Measurements from ENCODE around the gene SNRPD1. TPM values are rescaled to one million over a fixed set of nuclear protein-coding genes. Genes with fewer than 3 reads are reported as not detected.
"Not testable (repeated sequence)": the region's sequence is repeated elsewhere in the genome, so short reads cannot be mapped to it uniquely, and the experiment has no call there.

SNRPD1 gene
- total RNA-seq, 1 experiment from 2014 or later, result 134 TPM

GRCh38 chr18:21584391-21584790, 27.7 kb upstream of the SNRPD1 start:
- TF ChIP-seq FOSL1 (IDR thresholded peaks at IDR 0.05; ENCODE audit: low read depth) (no peak), ZBTB33 (IDR thresholded peaks at IDR 0.05; ENCODE audit: extremely low read depth, insufficient replicate concordance, low read length) (no peak), RAD21 (IDR thresholded peaks at IDR 0.05; ENCODE audit: low read depth) (no peak), SIN3A (IDR thresholded peaks at IDR 0.05; ENCODE audit: low read depth) (no peak), CEBPB (IDR thresholded peaks at IDR 0.05; ENCODE audit: low read depth) (no peak), ELF1 (IDR thresholded peaks at IDR 0.05; ENCODE audit: borderline replicate concordance, low read depth) (no peak), EGR1 (IDR thresholded peaks at IDR 0.05; ENCODE audit: low read depth) (no peak), SP1 (IDR thresholded peaks at IDR 0.05; ENCODE audit: low read depth) (no peak), ATF3 (IDR thresholded peaks at IDR 0.05) (no peak), TCF7L2 (IDR thresholded peaks at IDR 0.05; ENCODE audit: borderline replicate concordance, extremely low read depth, insufficient read depth, insufficient read length) (no peak), ZFX (IDR thresholded peaks at IDR 0.05) (no peak), EZH2 (IDR thresholded peaks at IDR 0.05) (no peak), REST (IDR thresholded peaks at IDR 0.05; ENCODE audit: low read depth) (no peak), CBX3 (IDR thresholded peaks at IDR 0.05; ENCODE audit: low read depth) (no peak)
- no peak for DNase-seq (ENCODE audit: low read depth, low spot score)
- Histone ChIP-seq H3K27ac (ENCODE audit: low read depth, low read length) (no peak overlapping the region), H3K36me3 (ENCODE audit: control insufficient read depth in 1 of 2, insufficient read depth in 2 of 2, low read length in 2 of 2) (peaks cover 0 to 7% of the 10 kb centered on the region in 2 experiments; a peak in 2 of 4 replicates), H3K9me3 (ENCODE audit: control insufficient read depth in 1 of 2, insufficient read depth in 1 of 2, low read depth in 1 of 2, low read length in 2 of 2) (no peaks in the 10 kb centered on the region), H3K27me3 (ENCODE audit: insufficient read depth, low read length) (no peaks in the 10 kb centered on the region), H2AFZ (ENCODE audit: low read depth, low read length, poor library complexity, severe bottlenecking) (no peak overlapping the region), H3K9me2 (ENCODE audit: insufficient read depth) (no peaks in the 10 kb centered on the region), H3K9ac (ENCODE audit: low read length) (no peak overlapping the region), H3K79me2 (ENCODE audit: insufficient read depth, low read length) (peaks cover 73% of the 10 kb centered on the region), H3K4me2 (ENCODE audit: low read length) (no peak overlapping the region), H3K4me3 (replicated peaks in 1 of 2; ENCODE audit: low read depth in 1 of 2, low read length in 2 of 2) (no peak overlapping the region), H3K4me1 (ENCODE audit: control insufficient read depth in 1 of 2, insufficient read depth in 2 of 2, low read length in 2 of 2) (no peaks in the 10 kb centered on the region), H4K20me1 (ENCODE audit: insufficient read depth) (0 out of 2 replicates have a peak, but pooled peaks cover 11% of the 10 kb centered on the region)
- no TSS peak for BruUV-seq (replicated peaks)
- ChIA-PET RAD21 (ENCODE audit: low non-redundant PET in 1 of 2, low total read pairs in 2 of 2, uncharacterized antibody in 2 of 2, unreplicated experiment in 2 of 2) (no interaction called here), CTCF (no interaction called here), POLR2A (no interaction called here)
- no peak for ATAC-seq
- intact Hi-C loops (cut with micrococcal nuclease), result no loop called here

GRCh38 chr18:21592361-21592760, 19.8 kb upstream of the SNRPD1 start:
- H3K27ac ChIP-seq (ENCODE audit: low read depth, low read length); H2AFZ ChIP-seq (ENCODE audit: low read depth, low read length, poor library complexity, severe bottlenecking); H3K36me3 ChIP-seq (ENCODE audit: control insufficient read depth in 1 of 2, insufficient read depth in 2 of 2, low read length in 2 of 2); POLR2A ChIA-PET; H3K9ac ChIP-seq (ENCODE audit: low read length); DNase-seq (ENCODE audit: low read depth, low spot score); H3K9me2 ChIP-seq (ENCODE audit: insufficient read depth); H4K20me1 ChIP-seq (ENCODE audit: insufficient read depth); H3K9me3 ChIP-seq (ENCODE audit: control insufficient read depth in 1 of 2, insufficient read depth in 1 of 2, low read depth in 1 of 2, low read length in 2 of 2); H3K27me3 ChIP-seq (ENCODE audit: insufficient read depth, low read length); H3K4me1 ChIP-seq (ENCODE audit: control insufficient read depth in 1 of 2, insufficient read depth in 2 of 2, low read length in 2 of 2); RAD21 ChIA-PET (ENCODE audit: low non-redundant PET in 1 of 2, low total read pairs in 2 of 2, uncharacterized antibody in 2 of 2, unreplicated experiment in 2 of 2); intact Hi-C loops (cut with micrococcal nuclease); BruUV-seq (replicated peaks); CTCF ChIA-PET; H3K4me2 ChIP-seq (ENCODE audit: low read length); ATAC-seq; H3K4me3 ChIP-seq (replicated peaks in 1 of 2; ENCODE audit: low read depth in 1 of 2, low read length in 2 of 2): not testable (repeated sequence)
- H3K79me2 ChIP-seq (ENCODE audit: insufficient read depth, low read length), result peaks cover 72% of the 10 kb centered on the region

All from HCT116 (cell line).